ENCODE results near the gene ANKRD61.
"Not testable (repeated sequence)": the region's sequence is repeated elsewhere in the genome, so short reads cannot be mapped to it uniquely, and the experiment has no call there.

ANKRD61 gene

GRCh38 chr7:6030988-6031387 is at the start of gene ANKRD61:
Gene ANKRD61 (plus strand): TSS chr7:6031376. CDS start chr7:6031376, 0 bp downstream.
- DNase-seq: no peak

GRCh38 chr7:5987061-5987460 is 44.1 kb upstream of the ANKRD61 start:
- DNase-seq: not testable (repeated sequence)

- peak; percentile 17 to 68 for DNase-seq
Observed at GRCh38 chr7:5997210-5997808, 33.9 kb upstream of the ANKRD61 start.

- no peak for DNase-seq
Observed at GRCh38 chr7:6007386-6007785, 23.8 kb upstream of the ANKRD61 start.

- not testable (repeated sequence) for DNase-seq
Observed at GRCh38 chr7:6007835-6008590, 23.2 kb upstream of the ANKRD61 start.

GRCh38 chr7:6008668-6009611 is 22.2 kb upstream of the ANKRD61 start, which contains the start of the genes AIMP2 and PMS2:
Gene AIMP2 (plus strand): TSS chr7:6009272. CDS start chr7:6009364, 92 bp downstream.
Gene PMS2 (minus strand): TSS chr7:6009049. CDS start chr7:6009019, 30 bp downstream.
- DNase-seq: peak; percentile 96 to 98

GRCh38 chr7:6010370-6010769 is 20.8 kb upstream of the ANKRD61 start:
- DNase-seq: not testable (repeated sequence)

GRCh38 chr7:6011541-6011940 is 19.6 kb upstream of the ANKRD61 start:
- no peak for DNase-seq

GRCh38 chr7:6012355-6013104 is 18.6 kb upstream of the ANKRD61 start:
- DNase-seq: no peak

GRCh38 chr7:6015917-6016652 is 15.1 kb upstream of the ANKRD61 start:
- no peak for DNase-seq

- no peak for DNase-seq
Observed at GRCh38 chr7:6016653-6016966, 14.6 kb upstream of the ANKRD61 start.

GRCh38 chr7:6020371-6021286 is 10.5 kb upstream of the ANKRD61 start:
- no peak for DNase-seq

GRCh38 chr7:6022707-6023106 is 8.5 kb upstream of the ANKRD61 start:
- DNase-seq: no peak

GRCh38 chr7:6023974-6024435 is 7.2 kb upstream of the ANKRD61 start:
- no peak for DNase-seq

- peak in 1 of 2 donors; percentile 22 for DNase-seq
Observed at GRCh38 chr7:6026011-6026819, 5.0 kb upstream of the ANKRD61 start.

- no peak for DNase-seq
Observed at GRCh38 chr7:6026820-6027311, 4.3 kb upstream of the ANKRD61 start.

- no peak for DNase-seq
Observed at GRCh38 chr7:6027806-6028365, 3.3 kb upstream of the ANKRD61 start.

GRCh38 chr7:6028563-6028962 is 2.6 kb upstream of the ANKRD61 start:
- DNase-seq: no peak

- DNase-seq: no peak
Observed at GRCh38 chr7:6031567-6031966, 391 bp downstream of the ANKRD61 start.
